Activated naive CD4-positive, alpha-beta T cell treated with anti-CD3 and anti-CD28 coated beads, Interleukin-2, amount 50 U/mL, for 72 hours (primary cell): ENCODE results near the gene MRPL17. TPM values are rescaled to one million over a fixed set of nuclear protein-coding genes. Genes with fewer than 3 reads are reported as not detected.

Experiments used
- ATAC-seq, 2 donors: fragments of 150-1000 bp; cut with Tn5 transposase; 2 replicates each; pipeline ENCODE4 v1.10.0; 2021; ENCODE audit warnings: mild to moderate bottlenecking in 2 of 2, moderate library complexity in 2 of 2
- DNase-seq, 2 donors: peaks; one replicate each; pipeline ENCODE4 v3.0.0; 2021 to 2022; ENCODE audit warnings: low spot score in 2 of 2
- H3K27ac Mint-ChIP-seq, 2 donors: one replicate each; pipeline ENCODE4 v1.8.0; 2022; ENCODE audit warnings: mild to moderate bottlenecking in 2 of 2, mixed read lengths in 2 of 2
- H3K36me3 Mint-ChIP-seq, 2 donors: one replicate each; pipeline ENCODE4 v1.8.0; 2022; ENCODE audit warnings: mixed read lengths in 2 of 2
- H3K9me3 Mint-ChIP-seq, 2 donors: one replicate each; pipeline ENCODE4 v1.8.0; 2022; ENCODE audit warnings: mixed read lengths in 2 of 2
- total RNA-seq, 2 donors: library from RNA; stranded (reverse); gene quantifications; one replicate each; pipeline ENCODE4 v1.2.3, GENCODE V29; 2022

MRPL17 gene
- total RNA-seq, 2 donors from 2014 or later, result 92.4 to 104 TPM

DNA sequence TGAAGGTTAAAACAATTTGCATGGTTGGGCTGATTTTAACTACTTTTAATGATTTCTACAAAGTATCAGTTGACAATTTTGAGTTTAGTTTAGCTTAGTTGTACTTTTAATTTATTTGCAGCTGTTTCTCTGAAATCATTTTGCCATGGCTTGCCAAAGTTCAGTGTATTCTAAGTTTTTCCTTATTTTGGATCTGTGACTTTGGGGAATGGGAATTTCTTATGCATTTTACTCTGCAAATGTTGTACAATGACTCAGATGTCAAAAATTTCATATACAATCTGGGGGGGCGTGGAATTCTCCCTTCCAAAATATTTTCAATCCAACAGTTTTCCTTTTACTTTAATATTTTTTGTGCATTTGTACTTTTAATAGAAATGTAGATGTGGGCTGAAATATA, 18.6 kb downstream of the MRPL17 start:
- H3K9me3 Mint-ChIP-seq, result no peaks in the 10 kb centered on the region
- ATAC-seq, result no peak
- H3K36me3 Mint-ChIP-seq, result no peaks in the 10 kb centered on the region
- H3K27ac Mint-ChIP-seq, result no peak overlapping the region
- DNase-seq, result no peak

DNA sequence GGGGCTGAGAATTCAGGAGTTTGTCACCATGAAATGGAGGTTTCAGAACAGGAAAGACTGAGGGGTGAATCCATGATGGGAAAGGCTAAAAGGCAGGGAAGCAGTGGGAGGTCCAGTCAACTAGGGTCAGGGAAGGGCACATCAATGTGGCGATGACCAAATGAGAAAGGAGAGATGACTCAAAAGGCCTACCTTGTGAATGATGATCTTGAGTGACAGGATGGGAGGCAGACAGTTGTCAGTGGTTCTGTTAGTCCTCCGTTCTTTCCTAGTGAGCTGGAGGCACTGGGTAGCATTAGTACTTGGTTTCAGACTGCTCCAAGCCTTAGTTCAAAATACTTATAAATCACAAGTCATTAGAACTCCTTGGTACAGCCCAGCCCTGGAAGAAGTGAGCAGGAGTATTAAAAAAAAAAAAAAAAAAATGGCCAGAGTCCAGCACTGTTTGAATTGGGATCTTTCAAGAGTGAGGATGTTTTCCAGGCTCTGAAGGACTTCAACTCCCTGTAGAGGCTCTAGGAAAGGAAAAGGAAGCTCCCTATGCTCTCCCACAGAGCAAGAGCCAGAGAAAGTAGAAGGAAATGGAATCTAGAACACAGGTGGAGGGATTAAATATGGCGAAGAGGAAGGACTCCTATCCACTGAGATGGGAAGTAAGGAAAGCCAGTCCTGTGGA, 19.2 kb downstream of the MRPL17 start:
- no peaks in the 10 kb centered on the region for H3K9me3 Mint-ChIP-seq
- ATAC-seq, result no peak
- no peak for DNase-seq
- H3K36me3 Mint-ChIP-seq, result no peaks in the 10 kb centered on the region
- H3K27ac Mint-ChIP-seq, result no peak overlapping the region

DNA sequence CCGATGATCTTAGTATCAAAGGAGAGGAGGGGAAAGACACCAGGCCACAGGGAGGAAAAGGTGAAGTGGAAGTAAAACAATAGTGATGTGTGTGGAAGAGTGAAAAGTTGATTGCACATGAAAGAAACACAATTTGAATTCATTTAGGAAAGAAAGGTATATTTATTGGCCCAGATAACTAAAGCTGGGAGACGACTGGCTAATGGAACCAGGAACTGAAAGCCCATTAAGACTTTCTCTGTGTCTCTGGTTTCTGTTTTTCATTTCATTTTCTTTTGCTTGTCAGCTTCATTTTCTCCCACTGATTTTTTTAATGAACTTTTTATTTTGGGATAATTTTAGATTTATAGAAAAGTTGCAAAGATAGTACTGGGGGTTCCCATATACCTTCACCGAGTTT, 22.4 kb downstream of the MRPL17 start:
- no peak for DNase-seq

DNA sequence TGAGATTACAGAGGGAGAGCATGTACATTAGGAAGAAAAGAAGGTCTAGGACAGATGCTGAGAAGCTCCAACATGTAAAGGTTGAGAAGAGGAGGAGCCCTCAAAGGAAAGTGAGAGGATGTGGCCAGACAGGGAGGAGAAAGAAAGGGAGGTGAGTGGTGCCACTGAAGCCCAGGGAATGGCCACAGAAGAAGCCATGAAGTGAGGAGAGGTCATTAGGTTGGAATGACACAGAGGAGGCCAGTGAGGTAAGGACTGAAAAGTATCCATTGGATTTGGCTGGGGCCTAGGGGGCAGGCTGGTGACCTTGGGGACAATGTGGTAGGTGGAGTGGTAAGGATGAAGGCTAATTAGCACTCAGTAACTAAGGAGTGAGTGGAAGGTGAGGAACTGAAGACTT, 24.5 kb downstream of the MRPL17 start:
- Mint-ChIP-seq H3K9me3 (no peaks in the 10 kb centered on the region), H3K27ac (no peak overlapping the region), H3K36me3 (no peaks in the 10 kb centered on the region)
- no peak for DNase-seq
- no peak for ATAC-seq

More for the DNA sequence above, 22.4 kb downstream of the MRPL17 start:
- Mint-ChIP-seq H3K36me3 (no peaks in the 10 kb centered on the region), H3K9me3 (no peaks in the 10 kb centered on the region), H3K27ac (no peak overlapping the region)
- ATAC-seq, result no peak

DNA sequence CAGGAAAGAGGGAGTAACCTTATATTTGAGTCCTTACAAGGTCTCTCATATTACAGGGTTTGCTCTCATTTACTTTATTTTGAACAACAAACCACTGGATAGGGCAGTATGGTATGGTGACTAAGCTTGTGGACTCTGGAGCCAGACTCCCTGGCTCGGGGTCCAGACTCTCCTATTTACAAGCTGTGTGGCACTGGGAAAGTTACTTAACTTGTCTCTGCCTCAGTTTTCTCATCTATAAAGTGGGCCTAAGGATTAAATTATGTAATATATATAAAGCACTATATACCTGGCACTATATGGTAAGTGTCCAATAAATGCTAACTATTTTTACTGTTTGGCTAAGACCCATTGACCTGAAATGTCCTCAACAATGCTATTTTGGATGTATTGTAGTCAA, 25.8 kb downstream of the MRPL17 start:
- Mint-ChIP-seq H3K27ac (no peak overlapping the region), H3K36me3 (no peaks in the 10 kb centered on the region), H3K9me3 (no peaks in the 10 kb centered on the region)
- no peak for ATAC-seq
- no peak for DNase-seq

DNA sequence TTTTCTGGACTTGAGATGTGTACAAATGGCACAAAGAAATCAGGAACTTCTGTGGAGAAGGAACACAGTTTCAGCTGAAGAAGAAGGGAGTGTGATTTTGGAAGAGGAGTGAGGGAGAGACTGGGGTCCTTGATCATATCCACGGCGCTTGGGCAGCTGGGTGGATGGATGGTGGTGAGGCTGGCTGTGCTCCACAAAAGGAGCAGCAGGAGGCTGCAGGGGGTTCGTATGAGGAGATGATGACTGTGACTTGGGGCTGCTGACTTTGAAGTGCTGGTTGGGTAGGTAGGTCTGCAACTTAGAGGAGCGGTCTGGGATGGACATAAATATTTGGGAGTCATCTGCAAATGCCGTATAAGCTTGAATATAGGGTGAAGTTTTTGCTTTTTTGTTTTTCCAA, 26.2 kb downstream of the MRPL17 start:
- Mint-ChIP-seq H3K36me3 (no peaks in the 10 kb centered on the region), H3K27ac (no peak overlapping the region), H3K9me3 (no peaks in the 10 kb centered on the region)
- ATAC-seq, result no peak
- DNase-seq, result no peak

DNA sequence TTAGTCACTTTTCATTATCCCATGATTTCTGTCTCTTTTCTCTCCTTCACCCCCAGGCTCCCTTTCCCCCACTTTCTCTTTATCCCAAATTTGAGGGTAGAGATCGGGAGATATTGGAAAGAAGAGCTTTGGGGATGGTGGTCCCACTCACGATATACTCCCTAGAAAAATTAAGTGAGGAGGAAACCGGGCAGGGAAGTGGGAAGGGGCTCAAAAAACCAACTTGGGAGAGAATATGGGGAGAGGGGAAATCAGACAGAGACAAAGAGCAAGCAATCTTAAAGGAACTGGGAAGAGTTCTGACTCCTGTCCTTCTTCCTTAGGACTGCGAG, 26.6 kb downstream of the MRPL17 start:
- Mint-ChIP-seq H3K27ac (no peak overlapping the region), H3K9me3 (no peaks in the 10 kb centered on the region), H3K36me3 (no peaks in the 10 kb centered on the region)
- ATAC-seq (no peak), DNase-seq (no peak)

DNA sequence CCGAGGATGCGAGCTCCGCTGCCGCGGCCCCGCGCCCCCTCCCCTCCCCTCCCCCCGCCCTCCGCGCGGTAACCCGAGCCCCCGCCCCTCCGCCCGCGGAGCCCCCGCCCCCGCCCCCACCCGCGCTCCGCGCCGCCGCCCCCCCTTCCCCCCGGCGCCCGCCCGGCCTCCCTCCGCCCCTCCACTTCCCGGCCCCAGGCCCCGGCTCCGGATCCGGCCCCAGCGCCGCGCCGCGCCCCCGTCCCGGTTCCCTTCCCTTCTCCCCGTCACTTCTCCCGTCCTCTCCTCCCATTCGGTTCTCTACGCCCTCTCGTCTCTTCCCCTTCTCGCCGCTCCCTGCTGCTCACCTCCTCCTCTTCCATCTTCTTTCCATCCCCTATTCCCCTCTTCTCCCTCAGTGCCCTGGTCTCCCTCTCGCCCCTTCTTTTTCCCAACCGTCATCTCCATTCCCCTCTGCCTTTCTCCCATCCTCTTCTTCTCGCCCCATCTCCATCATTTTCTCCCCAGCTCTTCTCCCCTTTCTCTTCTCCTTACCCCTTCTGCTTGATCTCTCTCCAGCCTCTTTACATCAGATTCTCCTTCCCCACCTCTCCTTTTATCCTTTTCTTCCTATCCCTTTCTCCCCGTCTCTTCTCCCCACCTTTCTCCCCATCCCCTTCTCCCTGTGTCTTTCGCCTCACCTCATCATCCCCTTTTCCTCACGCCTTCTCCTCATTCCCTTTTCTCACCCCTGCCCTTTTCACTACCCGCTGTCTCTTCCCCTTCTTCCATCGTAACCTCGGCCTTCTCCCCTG, 27.2 kb downstream of the MRPL17 start, which contains the start of gene DCHS1:
Gene DCHS1, minus strand, starts transcription at position 20 of the 794 bp plus-strand sequence. CDS start 14,196 bp downstream, outside the sequence.
- no peak for ATAC-seq
- DNase-seq, result no peak
- no peak within 1 kb of the TSS for H3K27ac Mint-ChIP-seq
- no peaks in the 10 kb centered on the region for H3K36me3 Mint-ChIP-seq
- H3K9me3 Mint-ChIP-seq, result no peaks in the 10 kb centered on the region

DNA sequence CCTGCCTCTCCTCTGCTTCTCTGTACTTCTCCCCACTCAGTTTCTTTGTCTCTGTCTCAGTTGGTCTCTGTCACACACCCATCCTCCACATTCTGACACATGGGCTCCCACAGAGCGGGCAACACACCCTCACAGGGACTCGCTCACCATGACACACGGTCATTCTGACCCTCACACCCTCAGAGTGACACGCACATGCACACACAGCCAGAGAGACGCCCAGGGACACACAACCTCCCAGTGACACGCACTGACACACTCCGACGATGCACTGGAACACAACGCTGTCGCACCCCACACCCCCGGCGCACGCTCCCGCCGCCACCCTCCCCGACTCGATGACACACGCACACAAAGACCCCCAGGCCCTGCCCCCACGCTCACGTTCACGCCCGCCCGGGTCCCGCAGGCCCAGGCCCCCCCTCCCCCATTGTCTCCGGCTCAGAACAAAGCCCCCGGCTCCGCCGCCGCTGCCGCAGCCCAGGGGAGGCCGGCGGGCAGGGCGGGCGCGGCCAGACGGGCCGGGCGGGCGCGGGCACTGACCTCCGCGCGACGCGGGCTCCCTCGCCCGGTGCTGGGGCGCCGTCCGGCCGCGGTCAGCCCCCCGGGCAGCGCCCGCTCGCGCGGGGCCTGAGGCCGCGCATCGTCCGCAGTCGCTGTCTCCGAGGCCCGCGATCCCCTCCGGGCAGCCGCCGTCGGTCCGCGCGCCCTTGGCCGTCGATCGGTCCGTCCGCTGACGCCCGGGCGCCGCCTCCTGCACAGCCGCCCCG, 27.9 kb downstream of the MRPL17 start:
- H3K27ac Mint-ChIP-seq, result no peak overlapping the region
- no peaks in the 10 kb centered on the region for H3K36me3 Mint-ChIP-seq
- no peaks in the 10 kb centered on the region for H3K9me3 Mint-ChIP-seq
- no peak for DNase-seq
- peak; percentile 38 to 83 for ATAC-seq

DNA sequence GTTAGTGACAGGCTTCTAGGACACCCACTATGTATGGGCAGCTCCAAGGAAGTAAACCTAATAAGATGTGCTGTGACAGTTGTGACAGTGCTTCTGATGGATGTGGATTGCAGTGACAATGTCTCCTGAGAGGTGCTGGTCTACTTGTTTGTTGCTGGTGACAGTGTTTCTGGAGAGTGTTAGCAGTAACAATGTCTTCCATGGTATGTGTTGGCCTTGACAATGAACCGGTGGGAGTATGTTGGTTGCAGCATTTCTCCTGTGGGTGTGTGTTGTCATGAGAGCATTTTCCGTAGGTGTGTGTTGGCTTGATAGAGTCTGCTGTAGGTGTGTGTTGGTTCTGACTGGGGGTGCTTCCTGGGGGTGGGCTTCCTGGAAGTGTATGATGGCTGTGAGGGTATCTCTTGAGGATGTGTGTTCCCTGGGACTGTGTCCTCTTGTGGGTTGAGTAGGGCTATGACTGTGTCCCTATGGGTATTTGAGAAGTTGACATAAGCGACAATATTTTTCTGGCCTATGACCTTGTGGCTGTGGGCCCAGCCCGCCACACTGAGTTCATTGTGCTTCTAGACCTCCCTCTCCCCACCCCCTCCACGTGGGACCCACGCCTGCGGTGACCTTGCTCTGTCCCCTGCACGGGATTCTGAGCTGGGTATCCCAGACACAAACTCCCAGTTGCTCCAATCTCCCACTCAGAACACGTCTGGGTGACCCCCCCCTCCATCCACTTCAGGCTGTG, 28.7 kb downstream of the MRPL17 start:
- ATAC-seq (peak; percentile 3 to 15), DNase-seq (no peak)
- no peaks in the 10 kb centered on the region for H3K9me3 Mint-ChIP-seq
- no peak overlapping the region for H3K27ac Mint-ChIP-seq
- H3K36me3 Mint-ChIP-seq, result no peaks in the 10 kb centered on the region

DNA sequence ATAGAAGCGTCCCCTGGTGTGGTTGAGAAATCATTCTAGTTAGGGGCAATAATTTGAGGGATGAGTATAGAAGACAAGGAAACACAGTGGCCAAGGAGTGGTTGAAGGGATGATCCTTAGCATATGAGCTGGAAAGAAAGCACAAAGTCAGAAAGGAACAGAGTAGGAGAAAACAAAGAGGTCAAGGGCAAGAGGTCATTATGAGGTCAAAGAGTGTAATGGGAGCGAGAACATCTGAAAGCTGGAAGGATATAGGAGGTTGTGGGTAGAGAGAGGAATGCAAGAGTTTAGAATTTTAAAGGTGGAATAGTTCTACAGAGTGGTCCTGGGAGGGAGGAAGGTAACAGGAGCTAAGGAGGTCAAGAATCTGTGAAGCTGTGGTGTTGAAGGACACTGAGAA, 29.5 kb downstream of the MRPL17 start:
- no peak for DNase-seq
- no peaks in the 10 kb centered on the region for H3K9me3 Mint-ChIP-seq
- no peaks in the 10 kb centered on the region for H3K36me3 Mint-ChIP-seq
- H3K27ac Mint-ChIP-seq, result no peak overlapping the region
- ATAC-seq, result no peak

DNA sequence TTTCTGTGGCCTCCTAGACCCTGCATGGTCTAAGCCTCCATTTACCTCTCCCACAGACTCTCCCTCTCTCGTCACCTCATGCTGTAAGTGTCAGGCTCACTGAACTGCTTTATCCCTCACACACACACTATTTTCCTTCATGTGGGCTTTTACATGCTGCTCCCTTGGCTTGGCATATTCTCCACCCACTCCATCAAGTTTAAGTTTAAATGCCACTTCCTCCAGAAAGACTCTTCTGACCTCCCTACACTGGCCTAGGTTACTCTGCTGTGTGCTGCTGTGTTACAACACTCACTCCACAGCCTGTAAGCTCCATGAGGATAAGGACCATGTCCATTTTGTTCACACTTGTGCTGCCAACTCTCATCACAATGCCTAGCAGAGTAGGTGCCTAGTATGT, 30.0 kb downstream of the MRPL17 start:
- no peak overlapping the region for H3K27ac Mint-ChIP-seq
- ATAC-seq, result no peak
- no peak for DNase-seq
- H3K36me3 Mint-ChIP-seq, result no peaks in the 10 kb centered on the region
- H3K9me3 Mint-ChIP-seq, result no peaks in the 10 kb centered on the region

DNA sequence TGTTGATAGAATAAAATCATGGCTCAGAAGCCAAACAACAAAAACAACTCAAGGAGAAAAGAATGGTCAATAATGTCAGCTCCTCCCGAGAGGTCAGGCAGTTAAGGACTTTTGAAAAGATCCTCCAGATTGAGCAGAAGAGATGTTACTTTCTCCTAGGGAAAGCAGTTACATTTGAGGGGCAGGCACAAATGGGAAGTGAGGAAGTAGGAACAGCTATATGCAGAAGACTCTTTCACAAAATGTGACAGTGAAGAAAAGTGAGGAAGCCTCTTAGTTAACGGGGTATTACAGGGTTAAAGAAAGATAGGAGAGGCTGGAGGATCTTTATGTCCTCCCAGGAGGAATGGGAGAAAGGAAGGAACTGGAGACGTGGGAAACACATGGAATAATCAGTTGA, 31.0 kb downstream of the MRPL17 start:
- Mint-ChIP-seq H3K36me3 (no peaks in the 10 kb centered on the region), H3K27ac (no peak overlapping the region), H3K9me3 (no peaks in the 10 kb centered on the region)
- DNase-seq (no peak), ATAC-seq (no peak)

DNA sequence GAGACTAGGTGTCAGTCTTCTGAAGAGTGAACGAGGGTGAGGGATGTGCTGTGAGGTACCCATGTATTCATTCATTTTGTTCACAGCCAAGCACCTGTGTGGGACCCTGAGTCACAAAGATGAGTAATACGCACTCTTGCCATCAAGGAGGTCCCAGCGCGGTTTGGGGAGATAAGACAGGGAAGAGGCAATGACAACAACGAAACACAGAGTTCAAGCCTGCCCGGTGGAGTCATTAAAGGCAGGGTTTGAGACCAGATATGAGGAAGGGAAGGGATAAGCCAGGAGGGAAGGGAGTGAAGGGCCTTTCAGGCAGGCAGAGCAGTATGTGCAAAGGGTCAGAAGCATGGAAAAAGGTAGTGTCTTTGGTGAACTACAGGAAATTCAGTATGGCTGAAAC, 32.2 kb downstream of the MRPL17 start:
- ATAC-seq, result peak; percentile 61 to 78
- H3K27ac Mint-ChIP-seq, result no peak overlapping the region
- no peak for DNase-seq
- H3K9me3 Mint-ChIP-seq, result no peaks in the 10 kb centered on the region
- H3K36me3 Mint-ChIP-seq, result no peaks in the 10 kb centered on the region

DNA sequence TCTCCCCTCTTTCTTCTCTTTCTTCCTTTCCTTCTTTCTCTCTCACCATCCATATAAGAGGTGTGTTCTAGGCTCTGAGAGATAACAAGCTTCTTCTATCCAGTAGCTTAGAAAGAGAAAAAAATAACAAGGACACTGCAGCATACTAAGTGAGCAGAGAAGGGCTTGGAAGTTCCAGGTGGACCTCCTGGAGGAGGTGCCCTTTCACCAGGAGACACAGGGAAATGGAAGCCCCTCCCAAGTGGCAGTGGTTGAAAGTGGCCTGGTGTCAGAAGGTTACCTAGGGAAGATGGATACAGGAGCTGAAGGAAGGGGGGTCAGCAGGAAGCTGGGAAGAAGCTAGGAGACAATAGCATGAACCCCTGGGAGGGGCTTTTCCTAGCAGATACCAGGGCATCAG, 33.0 kb downstream of the MRPL17 start:
- H3K27ac Mint-ChIP-seq, result no peak overlapping the region
- H3K36me3 Mint-ChIP-seq, result no peaks in the 10 kb centered on the region
- no peak for DNase-seq
- no peaks in the 10 kb centered on the region for H3K9me3 Mint-ChIP-seq
- no peak for ATAC-seq

DNA sequence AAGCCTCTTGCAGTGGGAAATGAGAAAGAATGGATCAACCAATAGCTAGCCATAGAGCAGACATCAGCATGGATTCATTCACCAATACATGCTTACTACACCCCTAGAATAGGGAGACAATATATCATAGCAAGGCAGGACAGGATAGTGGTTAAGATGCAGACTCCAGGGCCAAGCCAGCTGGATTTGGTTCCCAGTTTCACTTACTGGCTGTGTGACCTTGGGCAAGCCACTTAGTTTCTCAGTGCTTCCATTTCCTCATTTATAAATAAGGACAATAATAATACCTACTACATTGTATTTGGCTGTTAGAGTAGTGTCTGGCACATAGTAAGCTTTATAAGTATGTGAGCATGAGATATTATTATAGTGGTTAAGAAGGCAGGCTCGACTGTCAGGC, 34.6 kb downstream of the MRPL17 start:
- Mint-ChIP-seq H3K9me3 (no peaks in the 10 kb centered on the region), H3K36me3 (no peaks in the 10 kb centered on the region), H3K27ac (no peak overlapping the region)
- DNase-seq (no peak), ATAC-seq (no peak)

DNA sequence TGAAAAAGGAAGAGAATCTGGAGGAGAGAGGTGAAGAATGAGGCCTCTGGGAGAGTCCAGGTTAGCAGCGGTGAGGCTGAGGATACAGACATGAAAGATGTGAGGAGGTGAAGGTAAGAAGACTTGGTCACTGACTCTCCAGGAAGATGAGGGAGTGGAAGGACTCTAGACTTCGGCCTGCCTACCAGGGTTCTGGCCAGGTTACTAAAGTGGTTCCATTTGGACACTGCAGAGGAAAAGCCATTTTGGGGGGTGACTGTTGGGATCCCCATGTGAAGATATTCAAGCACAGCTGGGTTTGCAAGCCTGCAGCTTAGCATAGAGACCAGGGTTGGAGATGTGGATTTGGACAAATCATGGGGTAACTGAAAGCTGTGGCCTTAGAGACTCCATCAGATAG, 35.3 kb downstream of the MRPL17 start:
- ATAC-seq (no peak), DNase-seq (no peak)
- Mint-ChIP-seq H3K36me3 (no peaks in the 10 kb centered on the region), H3K9me3 (no peaks in the 10 kb centered on the region), H3K27ac (no peak overlapping the region)
